ENCODE data around the gene GMIP. TPM values are rescaled to one million over a fixed set of nuclear protein-coding genes. Genes with fewer than 3 reads are reported as not detected.
"Not testable (repeated sequence)": the region's sequence is repeated elsewhere in the genome, so short reads cannot be mapped to it uniquely, and the experiment has no call there.

GMIP gene
- total RNA-seq, 1 donor from 2014 or later, result 18.0 TPM

- DNase-seq (ENCODE audit: low spot score), result peak; percentile 95
- Mint-ChIP-seq H3K36me3 (ENCODE audit: low read depth) (no peaks in the 10 kb centered on the region), H3K4me3 (ENCODE audit: unreplicated experiment) (peak within 1 kb of the TSS; percentile 81), H3K4me1 (ENCODE audit: low read depth) (peaks cover 21% of the 10 kb centered on the region), H3K9me3 (ENCODE audit: low read depth) (no peaks in the 10 kb centered on the region), H3K27ac (ENCODE audit: unreplicated experiment) (no peak within 1 kb of the TSS), H3K27me3 (ENCODE audit: low read depth) (no peaks in the 10 kb centered on the region)
- TF ChIP-seq CTCF (IDR thresholded peaks at IDR 0.05), result no peak
Measured at GRCh38 chr19:19618219-19619051, 25.0 kb downstream of the GMIP start, which contains the start of gene PBX4. Gene PBX4 (minus strand): TSS chr19:19618687. CDS start chr19:19618629, 58 bp downstream.

GRCh38 chr19:19615086-19615485, 28.4 kb downstream of the GMIP start:
- Mint-ChIP-seq H3K27me3 (ENCODE audit: low read depth) (no peaks in the 10 kb centered on the region), H3K4me3 (ENCODE audit: unreplicated experiment) (no peak overlapping the region), H3K9me3 (ENCODE audit: low read depth) (no peaks in the 10 kb centered on the region), H3K4me1 (ENCODE audit: low read depth) (peaks cover 35% of the 10 kb centered on the region), H3K27ac (ENCODE audit: unreplicated experiment) (no peak overlapping the region), H3K36me3 (ENCODE audit: low read depth) (no peaks in the 10 kb centered on the region)
- no peak for TF ChIP-seq CTCF (IDR thresholded peaks at IDR 0.05)
- no peak for DNase-seq (ENCODE audit: low spot score)

DNA sequence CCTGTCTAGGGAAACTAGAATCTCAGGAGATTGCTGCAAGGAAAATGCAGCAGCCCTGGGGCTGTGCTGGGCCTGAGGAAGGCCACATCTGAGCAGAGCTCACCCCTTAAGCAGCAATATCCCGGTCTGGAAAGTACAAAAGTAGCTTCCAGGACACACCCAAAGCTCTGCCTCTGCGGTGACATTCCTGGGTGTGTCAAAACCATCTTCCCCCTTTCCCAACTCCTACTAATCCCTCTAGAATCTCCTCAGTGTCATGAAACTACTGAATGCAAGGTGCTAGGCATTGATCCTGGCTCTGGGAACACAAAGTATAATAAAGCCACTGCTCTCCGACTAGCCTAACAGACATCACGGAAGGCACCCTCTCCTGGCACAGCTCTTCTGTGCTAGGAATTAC, 30.0 kb downstream of the GMIP start:
- peaks cover 28% of the 10 kb centered on the region for H3K4me1 Mint-ChIP-seq (ENCODE audit: low read depth)
- no peaks in the 10 kb centered on the region for H3K36me3 Mint-ChIP-seq (ENCODE audit: low read depth)
- no peak for TF ChIP-seq CTCF (IDR thresholded peaks at IDR 0.05)
- H3K27ac Mint-ChIP-seq (ENCODE audit: unreplicated experiment), result peak overlapping the region; percentile 18
- H3K27me3 Mint-ChIP-seq (ENCODE audit: low read depth), result no peaks in the 10 kb centered on the region
- H3K4me3 Mint-ChIP-seq (ENCODE audit: unreplicated experiment), result no peak overlapping the region
- H3K9me3 Mint-ChIP-seq (ENCODE audit: low read depth), result no peaks in the 10 kb centered on the region
- no peak for DNase-seq (ENCODE audit: low spot score)

- Mint-ChIP-seq H3K27me3 (ENCODE audit: low read depth) (no peaks in the 10 kb centered on the region), H3K4me1 (ENCODE audit: low read depth) (peaks cover 19% of the 10 kb centered on the region), H3K27ac (ENCODE audit: unreplicated experiment) (no peak overlapping the region), H3K4me3 (ENCODE audit: unreplicated experiment) (no peak overlapping the region), H3K36me3 (ENCODE audit: low read depth) (no peaks in the 10 kb centered on the region), H3K9me3 (ENCODE audit: low read depth) (no peaks in the 10 kb centered on the region)
- DNase-seq (ENCODE audit: low spot score), result no peak
- TF ChIP-seq CTCF (IDR thresholded peaks at IDR 0.05), result no peak
Measured at GRCh38 chr19:19610376-19611202, 32.9 kb downstream of the GMIP start.

GRCh38 chr19:19606686-19607085, 36.8 kb downstream of the GMIP start:
- not testable (repeated sequence) for H3K4me1 Mint-ChIP-seq (ENCODE audit: low read depth); H3K27me3 Mint-ChIP-seq (ENCODE audit: low read depth); H3K9me3 Mint-ChIP-seq (ENCODE audit: low read depth); H3K36me3 Mint-ChIP-seq (ENCODE audit: low read depth); H3K27ac Mint-ChIP-seq (ENCODE audit: unreplicated experiment); DNase-seq (ENCODE audit: low spot score); H3K4me3 Mint-ChIP-seq (ENCODE audit: unreplicated experiment)

All from chondrocyte (in vitro differentiated cells).